HEK293 (cell line): ENCODE measurements around the gene NEIL3.

Experiments used
- CTCF ChIA-PET: fragments of 350-600 bp; formaldehyde crosslinking; extraction: SDS; loops from one replicate; lab custom pipeline; 2021; ENCODE audit warnings: antibody characterized with exemption; lab: Yijun Ruan, JAX
- POLR2A ChIA-PET: fragments of 300-600 bp; formaldehyde crosslinking; extraction: SDS; loops from one replicate; lab custom pipeline; 2020; ENCODE audit warnings: antibody characterized with exemption, inconsistent platforms; lab: Yijun Ruan, JAX
- H3K27ac ChIP-seq: fragments of 200-500 bp; sonication (Bioruptor generic); 2 replicates; pipeline ENCODE4 v1.5.1; 2014; ENCODE audit warnings: low read depth, low read length, control low read depth, inconsistent platforms; ENCODE audit errors: extremely low read depth
- H3K36me3 ChIP-seq, 2 experiments: fragments of 200-500 bp in 1 of 2; sonication (Bioruptor generic) in 1 of 2; 1 replicate in 1 of 2; 2 replicates in 1 of 2; pipeline ENCODE4 v1.5.1; 2014 to 2017; ENCODE audit warnings: inconsistent platforms in 2 of 2, low read length in 2 of 2; ENCODE audit not compliant: control insufficient read depth in 2 of 2, insufficient read depth in 1 of 2
- H3K4me1 ChIP-seq: fragments of 200-500 bp; sonication (Bioruptor generic); 2 replicates; pipeline ENCODE4 v1.5.1; 2014; ENCODE audit warnings: mild to moderate bottlenecking, low read length, inconsistent platforms; ENCODE audit not compliant: control insufficient read depth, insufficient read depth
- H3K4me3 ChIP-seq: 2 replicates; pipeline ENCODE4 v1.5.1; 2011; ENCODE audit warnings: low read depth, mild to moderate bottlenecking, control low read depth, low read length, moderate library complexity
- H3K9me3 ChIP-seq: fragments of 200-500 bp; sonication (Bioruptor generic); 2 replicates; pipeline ENCODE4 v1.5.1; 2014; ENCODE audit warnings: low read depth, low read length, inconsistent platforms; ENCODE audit not compliant: control insufficient read depth, insufficient read depth
- FEZF1 ChIP-seq: fragments of 450-650 bp; formaldehyde crosslinking; IDR thresholded peaks from 2 replicates; pipeline ENCODE4 v1.5.1; 2016; ENCODE audit warnings: missing biosample characterization, missing genetic modification characterization
- GLIS1 ChIP-seq: fragments of 450-650 bp; formaldehyde crosslinking; IDR thresholded peaks from 2 replicates; pipeline ENCODE4 v1.5.1; 2016; ENCODE audit warnings: missing biosample characterization, missing genetic modification characterization
- HIC1 ChIP-seq: fragments of 450-650 bp; formaldehyde crosslinking; IDR thresholded peaks from 2 replicates; pipeline ENCODE4 v1.5.1; 2016; ENCODE audit warnings: missing biosample characterization, missing genetic modification characterization
- HOXA7 ChIP-seq: sonication (generic); formaldehyde crosslinking; IDR thresholded peaks from 2 replicates; pipeline ENCODE4 v1.8.1; 2022; ENCODE audit warnings: missing genetic modification reagents, borderline replicate concordance
- PRDM10 ChIP-seq: fragments of 450-650 bp; formaldehyde crosslinking; IDR thresholded peaks from 2 replicates; pipeline ENCODE4 v1.5.1; 2016; ENCODE audit warnings: missing biosample characterization, missing genetic modification characterization
- TSHZ1 ChIP-seq: fragments of 450-650 bp; formaldehyde crosslinking; IDR thresholded peaks from 2 replicates; pipeline ENCODE4 v1.5.1; 2016; ENCODE audit warnings: missing biosample characterization, missing genetic modification characterization, borderline replicate concordance
- YY2 ChIP-seq: fragments of 450-650 bp; formaldehyde crosslinking; IDR thresholded peaks from 2 replicates; pipeline ENCODE4 v1.5.1; 2016; ENCODE audit warnings: missing biosample characterization, missing genetic modification characterization
- ZBTB20 ChIP-seq: fragments of 450-650 bp; formaldehyde crosslinking; IDR thresholded peaks from 2 replicates; pipeline ENCODE4 v1.5.1; 2016; ENCODE audit warnings: missing biosample characterization, missing genetic modification characterization
- ZBTB44 ChIP-seq: fragments of 450-650 bp; IDR thresholded peaks from 2 replicates; pipeline ENCODE4 v1.5.1; 2018; ENCODE audit warnings: missing biosample characterization, mild to moderate bottlenecking, missing genetic modification characterization
- ZNF239 ChIP-seq: fragments of 450-650 bp; formaldehyde crosslinking; IDR thresholded peaks from 2 replicates; pipeline ENCODE4 v1.5.1; 2016; ENCODE audit warnings: missing biosample characterization, missing genetic modification characterization
- ZNF354C ChIP-seq: fragments of 450-650 bp; formaldehyde crosslinking; IDR thresholded peaks from 2 replicates; pipeline ENCODE4 v1.5.1; 2016; ENCODE audit warnings: missing biosample characterization, missing genetic modification characterization, low read depth, borderline replicate concordance
- ZNF398 ChIP-seq: fragments of 450-650 bp; formaldehyde crosslinking; IDR thresholded peaks from 2 replicates; pipeline ENCODE4 v1.5.1; 2017; ENCODE audit warnings: missing biosample characterization, missing genetic modification characterization
- ZNF518A ChIP-seq: fragments of 450-650 bp; formaldehyde crosslinking; conservative IDR thresholded peaks from 2 replicates; pipeline ENCODE4 v1.5.1; 2016; ENCODE audit warnings: low read depth, missing biosample characterization, missing genetic modification characterization
- ZNF629 ChIP-seq: fragments of 450-650 bp; formaldehyde crosslinking; IDR thresholded peaks from 2 replicates; pipeline ENCODE4 v1.5.1; 2017; ENCODE audit warnings: missing biosample characterization, missing genetic modification characterization
- ZSCAN5A ChIP-seq: fragments of 450-650 bp; formaldehyde crosslinking; IDR thresholded peaks from 2 replicates; pipeline ENCODE4 v1.5.1; 2016; ENCODE audit warnings: missing biosample characterization, missing genetic modification characterization

The NEIL3 gene

GRCh38 chr4:177275999-177276398 lies 33.7 kb upstream of the NEIL3 start (continued):
- TF ChIP-seq PRDM10 (tag by site-specific recombination) (no peak), ZNF518A (no peak), YY2 (tag by site-specific recombination) (no peak)

GRCh38 chr4:177281351-177281909 lies 28.2 kb upstream of the NEIL3 start:
- H3K4me3 ChIP-seq, result no peak overlapping the region
- TF ChIP-seq ZBTB44 (tag by site-specific recombination), result no peak
- no peak for TF ChIP-seq ZNF629
- no peak for TF ChIP-seq TSHZ1 (tag by site-specific recombination)
- no peak for TF ChIP-seq HIC1 (tag by site-specific recombination)
- TF ChIP-seq ZNF239, result no peak
- TF ChIP-seq ZNF398 (tag by site-specific recombination), result no peak
- no peak for TF ChIP-seq ZNF354C
- TF ChIP-seq GLIS1 (tag by site-specific recombination), result no peak
- no peak for TF ChIP-seq FEZF1 (tag by site-specific recombination)
- no peak for TF ChIP-seq HOXA7
- TF ChIP-seq ZBTB20, result no peak
- no peak for TF ChIP-seq ZSCAN5A (tag by site-specific recombination)
- TF ChIP-seq, all 188 proteins: peak for 0
- H3K9me3 ChIP-seq, result no peaks in the 10 kb centered on the region
- ChIA-PET POLR2A (no interaction called here), CTCF (no interaction called here)
- no peaks in the 10 kb centered on the region for H3K36me3 ChIP-seq
- no peaks in the 10 kb centered on the region for H3K4me1 ChIP-seq
- no peak overlapping the region for H3K27ac ChIP-seq
